ENCODE measurements around the gene NTN1. TPM values are rescaled to one million over a fixed set of nuclear protein-coding genes. Genes with fewer than 3 reads are reported as not detected.

The NTN1 gene
- total RNA-seq, 1 donor from 2014 or later, result 60.3 TPM

- no peak for DNase-seq
- no peak overlapping the region for H3K27ac ChIP-seq (replicated peaks)
- H3K27me3 ChIP-seq (ENCODE audit: low read depth), result peaks cover 16% of the 10 kb centered on the region
- peaks cover 4% of the 10 kb centered on the region for H3K4me1 ChIP-seq
- intact Hi-C loops (cut with micrococcal nuclease), result no loop called here
- no peaks in the 10 kb centered on the region for H3K36me3 ChIP-seq
- no peaks in the 10 kb centered on the region for H3K9me3 ChIP-seq (replicated peaks)
- no peak for TF ChIP-seq CTCF (IDR thresholded peaks at IDR 0.05; ENCODE audit: borderline replicate concordance)
- H3K4me3 ChIP-seq, result no peak overlapping the region
These were observed 203.2 kb downstream of the NTN1 start for GRCh38 chr17:9224485-9224884.

GRCh38 chr17:9225305-9226101 lies 204.2 kb downstream of the NTN1 start:
- no peaks in the 10 kb centered on the region for H3K36me3 ChIP-seq
- DNase-seq, result no peak
- H3K9me3 ChIP-seq (replicated peaks), result no peaks in the 10 kb centered on the region
- peaks cover 16% of the 10 kb centered on the region for H3K27me3 ChIP-seq (ENCODE audit: low read depth)
- no peak for TF ChIP-seq CTCF (IDR thresholded peaks at IDR 0.05; ENCODE audit: borderline replicate concordance)
- H3K27ac ChIP-seq (replicated peaks), result no peak overlapping the region
- H3K4me1 ChIP-seq, result peaks cover 4% of the 10 kb centered on the region
- intact Hi-C loops (cut with micrococcal nuclease), result no loop called here
- H3K4me3 ChIP-seq, result no peak overlapping the region

- no peak for DNase-seq
- Histone ChIP-seq H3K27me3 (ENCODE audit: low read depth) (peaks cover 16% of the 10 kb centered on the region), H3K27ac (replicated peaks) (no peak overlapping the region), H3K4me3 (no peak overlapping the region), H3K36me3 (no peaks in the 10 kb centered on the region), H3K9me3 (replicated peaks) (no peaks in the 10 kb centered on the region), H3K4me1 (peaks cover 4% of the 10 kb centered on the region)
- TF ChIP-seq CTCF (IDR thresholded peaks at IDR 0.05; ENCODE audit: borderline replicate concordance), result no peak
- intact Hi-C loops (cut with micrococcal nuclease), result no loop called here
These were observed 205.0 kb downstream of the NTN1 start for GRCh38 chr17:9226130-9226793.

DNA sequence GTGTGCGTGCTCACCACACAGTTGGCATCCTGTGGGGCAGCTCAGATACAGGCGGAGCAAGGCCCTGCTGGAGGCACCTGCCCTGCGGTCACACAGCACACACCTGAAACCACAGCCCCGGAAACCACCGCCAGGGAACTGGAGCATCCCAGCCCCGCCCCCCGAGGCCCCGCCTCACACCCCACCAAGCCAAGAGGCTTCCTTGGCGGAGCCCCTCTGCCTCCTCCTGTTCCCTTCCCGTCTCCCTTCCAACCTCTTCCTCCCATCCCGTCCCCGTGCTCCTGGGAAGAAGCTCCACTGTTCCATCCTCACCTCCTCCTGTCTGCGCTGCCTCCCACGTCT lies 205.5 kb downstream of the NTN1 start:
- no peaks in the 10 kb centered on the region for H3K36me3 ChIP-seq
- H3K27me3 ChIP-seq (ENCODE audit: low read depth), result peaks cover 16% of the 10 kb centered on the region
- no peaks in the 10 kb centered on the region for H3K9me3 ChIP-seq (replicated peaks)
- H3K27ac ChIP-seq (replicated peaks), result no peak overlapping the region
- H3K4me1 ChIP-seq, result peaks cover 4% of the 10 kb centered on the region
- TF ChIP-seq CTCF (IDR thresholded peaks at IDR 0.05; ENCODE audit: borderline replicate concordance), result no peak
- intact Hi-C loops (cut with micrococcal nuclease), result no loop called here
- H3K4me3 ChIP-seq, result no peak overlapping the region
- DNase-seq, result no peak

DNA sequence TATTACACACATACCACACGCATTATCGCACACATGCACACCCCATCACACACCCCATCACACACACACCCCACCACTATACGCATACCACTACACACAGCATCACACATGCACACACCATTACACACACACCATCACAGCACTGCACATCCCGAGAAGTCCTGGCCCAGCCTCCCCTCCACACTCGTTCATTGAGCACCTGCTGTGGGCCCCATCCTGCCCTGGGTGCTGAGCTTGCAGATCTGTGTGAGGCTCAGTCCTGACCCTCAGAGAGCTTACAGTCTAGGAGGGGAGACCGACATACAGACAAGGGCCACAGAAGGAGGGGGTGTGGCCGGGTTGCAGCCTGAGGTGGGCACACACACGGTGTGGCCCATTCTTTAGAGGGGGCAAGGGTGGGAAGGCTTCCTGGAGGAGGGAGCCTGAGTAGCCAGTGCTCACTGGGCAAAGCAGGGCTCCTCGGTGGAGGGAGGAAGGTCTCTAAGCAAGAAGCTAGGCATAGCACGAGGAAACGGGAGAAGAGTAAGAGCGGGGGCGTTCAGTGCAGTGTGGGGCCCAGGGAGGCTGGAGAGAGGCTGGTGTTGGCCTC lies 206.6 kb downstream of the NTN1 start:
- Histone ChIP-seq H3K27me3 (ENCODE audit: low read depth) (peaks cover 16% of the 10 kb centered on the region), H3K36me3 (no peaks in the 10 kb centered on the region), H3K4me1 (peaks cover 4% of the 10 kb centered on the region), H3K27ac (replicated peaks) (no peak overlapping the region), H3K4me3 (no peak overlapping the region), H3K9me3 (replicated peaks) (no peaks in the 10 kb centered on the region)
- TF ChIP-seq CTCF (IDR thresholded peaks at IDR 0.05; ENCODE audit: borderline replicate concordance), result no peak
- intact Hi-C loops (cut with micrococcal nuclease), result no loop called here
- DNase-seq, result no peak

Data from left ventricle myocardium inferior (tissue), 1 donor.